SK-N-SH (cell line): ENCODE results near the gene A4GALT. TPM values are rescaled to one million over a fixed set of nuclear protein-coding genes. Genes with fewer than 3 reads are reported as not detected.

Experiments
- CTCF ChIA-PET: fragments of 300-600, 350-600 bp; formaldehyde crosslinking; extraction: SDS; loops from one replicate; lab custom pipeline; 2021; lab: Yijun Ruan, JAX
- POLR2A ChIA-PET: fragments of 350-600 bp; sonication (Branson Sonifier 250); formaldehyde crosslinking; extraction: SDS; loops from one replicate; lab custom pipeline; 2020; ENCODE audit warnings: antibody characterized with exemption, inconsistent platforms; lab: Yijun Ruan, JAX
- DNase-seq: peaks from one replicate; pipeline ENCODE4 v3.0.0; 2012
- H2AFZ ChIP-seq: fragments of 200-600 bp; sonication (generic); 2 replicates; pipeline ENCODE4 v1.8.1; 2016; ENCODE audit warnings: antibody characterized with exemption, mild to moderate bottlenecking, low read depth
- H3F3A ChIP-seq: fragments of 200-600 bp; sonication (generic); replicated peaks from 2 replicates; pipeline ENCODE3; 2016; ENCODE audit warnings: antibody characterized with exemption, mild to moderate bottlenecking; ENCODE audit not compliant: insufficient read depth
- H3K27ac ChIP-seq, 2 experiments: fragments of 200-500 bp in 1 of 2; fragments of 200-600 bp in 1 of 2; sonication (Bioruptor generic) in 1 of 2; sonication (generic), shearing (Covaris generic) in 1 of 2; 2 replicates each; pipeline versions ENCODE4 v1.5.1 to v1.6.1; 2014 to 2016; ENCODE audit warnings: low read depth in 2 of 2, inconsistent platforms in 1 of 2, low read length in 1 of 2, mild to moderate bottlenecking in 1 of 2, mixed read lengths in 1 of 2
- H3K27me3 ChIP-seq: fragments of 200-600 bp; sonication (generic), shearing (Covaris generic); 2 replicates; pipeline ENCODE4 v1.6.1; 2016; ENCODE audit warnings: mixed run types; ENCODE audit not compliant: insufficient read depth
- H3K36me3 ChIP-seq, 2 experiments: fragments of 200-500 bp in 1 of 2; fragments of 200-600 bp in 1 of 2; sonication (Bioruptor generic) in 1 of 2; sonication (generic) in 1 of 2; replicated peaks in 1 of 2; 2 replicates each; pipeline versions ENCODE3 to v1.5.1; 2014 to 2016; ENCODE audit warnings: low read length in 1 of 2, mild to moderate bottlenecking in 1 of 2; ENCODE audit not compliant: insufficient read depth in 2 of 2, control insufficient read depth in 1 of 2
- H3K4me1 ChIP-seq, 2 experiments: fragments of 200-500 bp in 1 of 2; fragments of 200-600 bp in 1 of 2; sonication (Bioruptor generic) in 1 of 2; sonication (generic), shearing (Covaris generic) in 1 of 2; 2 replicates each; pipeline versions ENCODE4 v1.5.1 to v1.6.1; 2014 to 2016; ENCODE audit warnings: low read depth in 1 of 2, low read length in 1 of 2, mixed run types in 1 of 2; ENCODE audit not compliant: insufficient read depth in 2 of 2, control insufficient read depth in 1 of 2
- H3K4me2 ChIP-seq: fragments of 200-600 bp; sonication (generic), shearing (Covaris generic); 2 replicates; pipeline ENCODE4 v1.6.1; 2017; ENCODE audit warnings: mixed run types
- H3K4me3 ChIP-seq, 2 experiments: fragments of 200-500 bp in 1 of 2; fragments of 200-600 bp in 1 of 2; sonication (Bioruptor generic) in 1 of 2; sonication (generic), shearing (Covaris generic) in 1 of 2; 2 replicates each; pipeline versions ENCODE4 v1.5.1 to v1.8.1; 2014 to 2016; ENCODE audit warnings: low read depth in 2 of 2, inconsistent platforms in 1 of 2, low read length in 1 of 2, mild to moderate bottlenecking in 1 of 2, mixed read lengths in 1 of 2, moderate library complexity in 1 of 2
- H3K79me2 ChIP-seq: fragments of 200-600 bp; sonication (generic); 2 replicates; pipeline ENCODE4 v1.8.1; 2017; ENCODE audit warnings: mild to moderate bottlenecking; ENCODE audit not compliant: insufficient read depth
- H3K9ac ChIP-seq: fragments of 200-600 bp; sonication (generic); 2 replicates; pipeline ENCODE4 v1.6.1; 2017; ENCODE audit warnings: mixed run types
- H3K9me2 ChIP-seq: fragments of 200-600 bp; sonication (generic); 2 replicates; pipeline ENCODE4 v1.6.1; 2017; ENCODE audit warnings: mixed run types
- H3K9me3 ChIP-seq: fragments of 200-600 bp; sonication (generic); 2 replicates; pipeline ENCODE4 v1.6.1; 2017; ENCODE audit warnings: mixed run types, mild to moderate bottlenecking, moderate library complexity
- H4K20me1 ChIP-seq: fragments of 200-600 bp; sonication (generic); 2 replicates; pipeline ENCODE4 v1.6.1; 2017; ENCODE audit warnings: mild to moderate bottlenecking, mixed run types; ENCODE audit not compliant: insufficient read depth
- EP300 ChIP-seq, 2 experiments: IDR thresholded peaks; 2 replicates each; pipeline versions ENCODE4 v1.4.0 to v1.6.1; 2012; ENCODE audit warnings: borderline replicate concordance in 1 of 2, low read depth in 1 of 2, low read length in 1 of 2
- EZH2phosphoT487 ChIP-seq: fragments of 200-600 bp; sonication (generic); IDR thresholded peaks from 2 replicates; pipeline ENCODE4 v1.6.1; 2017; ENCODE audit warnings: low read depth, mixed run types, mild to moderate bottlenecking, antibody characterized with exemption, moderate library complexity, borderline replicate concordance
- FOXJ3 ChIP-seq: sonication (generic); formaldehyde crosslinking; IDR thresholded peaks from 2 replicates; pipeline ENCODE4 v1.5.1; 2020; ENCODE audit warnings: mild to moderate bottlenecking, missing genetic modification reagents
- GATA2 ChIP-seq: sonication (generic); formaldehyde crosslinking; IDR thresholded peaks from 2 replicates; pipeline ENCODE4 v1.5.0; 2020; ENCODE audit warnings: mild to moderate bottlenecking, missing genetic modification reagents
- JUND ChIP-seq: IDR thresholded peaks from 2 replicates; pipeline ENCODE4 v1.4.0; 2012
- PBX3 ChIP-seq: IDR thresholded peaks from 2 replicates; pipeline ENCODE4; 2012
- RAD21 ChIP-seq: IDR thresholded peaks from 2 replicates; pipeline ENCODE4 v1.6.1; 2012; ENCODE audit warnings: mild to moderate bottlenecking, low read length
- RCOR1 ChIP-seq: fragments of 150-350 bp; IDR thresholded peaks from 2 replicates; pipeline ENCODE4 v1.6.1; 2017; ENCODE audit warnings: antibody characterized with exemption, low read length
- REST ChIP-seq: IDR thresholded peaks from 2 replicates; pipeline ENCODE4 v1.6.1; 2012; ENCODE audit warnings: mild to moderate bottlenecking, low read depth, low read length, moderate library complexity
- RFX5 ChIP-seq: IDR thresholded peaks from 2 replicates; pipeline ENCODE4 v1.6.1; 2012; ENCODE audit warnings: mild to moderate bottlenecking, improper control_type of control experiment, low read length
- TAF1 ChIP-seq: IDR thresholded peaks from 2 replicates; pipeline ENCODE4 v1.6.1; 2012; ENCODE audit warnings: low read depth, mild to moderate bottlenecking, low read length, moderate library complexity, borderline replicate concordance
- TEAD4 ChIP-seq: IDR thresholded peaks from 2 replicates; pipeline ENCODE4 v1.4.0; 2012; ENCODE audit warnings: mild to moderate bottlenecking, borderline replicate concordance; ENCODE audit not compliant: insufficient read depth
- WGBS: methylation state at CpG from one replicate; pipeline ENCODE4 v1.1.6; 2017; ENCODE audit warnings: low lambda C conversion rate; 5-methylcytosine and 5-hydroxymethylcytosine counted together
- polyA plus RNA-seq, 3 experiments: library from polyadenylated mRNA; depleted of rRNA; stranded (reverse); fragments of >200 nt; gene quantifications; 2 replicates each; pipeline ENCODE4 v1.2.3, GENCODE V29; 2012
- TF ChIP-seq, protein P1 (sequence below): fragments of 150-350 bp; IDR thresholded peaks from 2 replicates; pipeline ENCODE4 v1.6.1; 2016; ENCODE audit warnings: mild to moderate bottlenecking, low read depth, low read length
- TF ChIP-seq, protein P2 (sequence below): IDR thresholded peaks from 2 replicates; pipeline ENCODE4 v1.4.0; 2012; ENCODE audit warnings: low read depth, borderline replicate concordance

Gene A4GALT
- polyA plus RNA-seq, 1 of the 3 experiments (the other 2 are of a cell fraction), result 9.5 TPM

- H3K36me3 ChIP-seq, result no peaks in the 10 kb centered on the region
- H4K20me1 ChIP-seq, result no peaks in the 10 kb centered on the region
- no peaks in the 10 kb centered on the region for H3K9me3 ChIP-seq
- peak overlapping the region; percentile 54 to 64 for H3K4me3 ChIP-seq
- H3F3A ChIP-seq, result no peaks in the 10 kb centered on the region
- H3K9me2 ChIP-seq, result no peaks in the 10 kb centered on the region
- no peaks in the 10 kb centered on the region for H3K27me3 ChIP-seq
- WGBS, result 6% methylated on average over 12 of the region's 22 CpGs
- TF ChIP-seq RFX5 (no peak), PBX3 (no peak), TEAD4 (no peak), RCOR1 (no peak), TAF1 (no peak), FOXJ3 (CRISPR knock-in tag) (no peak), EZH2phosphoT487 (no peak), REST (no peak), GATA2 (CRISPR knock-in tag) (no peak), EP300 (IDR thresholded peaks at IDR 0.05; ENCODE audit: borderline replicate concordance in 1 of 2, low read depth in 1 of 2, low read length in 1 of 2) (no peak), JUND (no peak), RAD21 (no peak)
- TF ChIP-seq, protein P1, sequence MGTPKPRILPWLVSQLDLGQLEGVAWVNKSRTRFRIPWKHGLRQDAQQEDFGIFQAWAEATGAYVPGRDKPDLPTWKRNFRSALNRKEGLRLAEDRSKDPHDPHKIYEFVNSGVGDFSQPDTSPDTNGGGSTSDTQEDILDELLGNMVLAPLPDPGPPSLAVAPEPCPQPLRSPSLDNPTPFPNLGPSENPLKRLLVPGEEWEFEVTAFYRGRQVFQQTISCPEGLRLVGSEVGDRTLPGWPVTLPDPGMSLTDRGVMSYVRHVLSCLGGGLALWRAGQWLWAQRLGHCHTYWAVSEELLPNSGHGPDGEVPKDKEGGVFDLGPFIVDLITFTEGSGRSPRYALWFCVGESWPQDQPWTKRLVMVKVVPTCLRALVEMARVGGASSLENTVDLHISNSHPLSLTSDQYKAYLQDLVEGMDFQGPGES, result no peak
- TF ChIP-seq, protein P2, sequence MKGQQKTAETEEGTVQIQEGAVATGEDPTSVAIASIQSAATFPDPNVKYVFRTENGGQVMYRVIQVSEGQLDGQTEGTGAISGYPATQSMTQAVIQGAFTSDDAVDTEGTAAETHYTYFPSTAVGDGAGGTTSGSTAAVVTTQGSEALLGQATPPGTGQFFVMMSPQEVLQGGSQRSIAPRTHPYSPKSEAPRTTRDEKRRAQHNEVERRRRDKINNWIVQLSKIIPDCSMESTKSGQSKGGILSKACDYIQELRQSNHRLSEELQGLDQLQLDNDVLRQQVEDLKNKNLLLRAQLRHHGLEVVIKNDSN, result no peak
- H3K4me1 ChIP-seq, result no peaks in the 10 kb centered on the region; a peak in 1 of 4 replicates
- ChIA-PET POLR2A (no interaction called here), CTCF (no interaction called here)
- peaks cover 8% of the 10 kb centered on the region; the same call in 1 of the 2 replicates for H3K79me2 ChIP-seq
- DNase-seq, result no peak
- H3K27ac ChIP-seq, result no peak overlapping the region
- peak overlapping the region; percentile 46; the same call in 1 of the 2 replicates for H3K9ac ChIP-seq
- H2AFZ ChIP-seq, result peak overlapping the region; percentile 70; the same call in 1 of the 2 replicates
- H3K4me2 ChIP-seq, result peak overlapping the region; percentile 68
Measured at GRCh38 chr22:42721045-42721434, 370 bp upstream of the A4GALT start.
